Osteoblast (primary cell): ENCODE results near the gene CPHXL2. TPM values are rescaled to one million over a fixed set of nuclear protein-coding genes. Genes with fewer than 3 reads are reported as not detected.
A peak's percentile ranks its signal among the peaks of the same experiment; 100 is the strongest.

Source experiments
- DNase-seq: peaks from one replicate; pipeline ENCODE4 v3.0.0; 2011; ENCODE audit warnings: low spot score, mixed read lengths; ENCODE audit not compliant: insufficient read length; ENCODE audit errors: missing footprints
- H2AFZ ChIP-seq: 2 replicates; pipeline ENCODE4 v1.6.0; 2011; ENCODE audit warnings: mild to moderate bottlenecking, low read length
- H3K27ac ChIP-seq: 2 replicates; pipeline ENCODE4 v1.5.1; 2011; ENCODE audit warnings: mild to moderate bottlenecking, low read depth, low read length, moderate library complexity
- H3K27me3 ChIP-seq: 2 replicates; pipeline ENCODE4 v1.6.0; 2012; ENCODE audit warnings: mild to moderate bottlenecking, control low read depth, inconsistent platforms, low read length, moderate library complexity; ENCODE audit not compliant: insufficient read depth
- H3K36me3 ChIP-seq: 2 replicates; pipeline ENCODE4 v1.5.1; 2011; ENCODE audit warnings: mild to moderate bottlenecking, low read length, control low read depth, moderate library complexity; ENCODE audit not compliant: insufficient read depth
- H3K4me1 ChIP-seq: 2 replicates; pipeline ENCODE4 v1.5.1; 2011; ENCODE audit warnings: mild to moderate bottlenecking, low read length, control low read depth, moderate library complexity; ENCODE audit not compliant: insufficient read depth
- H3K4me2 ChIP-seq: 2 replicates; pipeline ENCODE4 v1.6.0; 2011; ENCODE audit warnings: mild to moderate bottlenecking, low read length; ENCODE audit not compliant: insufficient read depth
- H3K4me3 ChIP-seq: fragments of 200-600 bp; sonication (generic); 3 replicates; pipeline ENCODE4 v1.5.1; 2012; ENCODE audit warnings: mild to moderate bottlenecking, low read length, inconsistent platforms; ENCODE audit not compliant: insufficient read depth
- H3K79me2 ChIP-seq: 2 replicates; pipeline ENCODE4 v1.6.0; 2012; ENCODE audit warnings: mild to moderate bottlenecking, low read length, control low read depth, inconsistent platforms; ENCODE audit not compliant: insufficient read depth
- H3K9me3 ChIP-seq: 2 replicates; pipeline ENCODE4 v1.5.1; 2011; ENCODE audit warnings: low read depth, low read length, control low read depth
- H4K20me1 ChIP-seq: 2 replicates; pipeline ENCODE4 v1.6.0; 2012; ENCODE audit warnings: mild to moderate bottlenecking, low read length, control low read depth; ENCODE audit not compliant: insufficient read depth
- CTCF ChIP-seq: IDR thresholded peaks from 2 replicates; pipeline ENCODE4 v1.5.1; 2011; ENCODE audit warnings: mild to moderate bottlenecking, low read depth, low read length, moderate library complexity; ENCODE audit errors: extremely low read depth
- total RNA-seq: library from RNA; depleted of rRNA; stranded (reverse); fragments of >200 nt; gene quantifications from 2 replicates; pipeline ENCODE4 v1.2.3, GENCODE V29; 2012

CPHXL2 gene
- total RNA-seq, 1 donor = not detected

- Histone ChIP-seq H3K27me3 (no peaks in the 10 kb centered on the region), H3K4me3 (no peak overlapping the region), H3K4me2 (no peak overlapping the region), H3K9me3 (no peaks in the 10 kb centered on the region), H2AFZ (no peak overlapping the region), H4K20me1 (peaks cover 30% of the 10 kb centered on the region), H3K36me3 (peaks cover 46% of the 10 kb centered on the region), H3K79me2 (peaks cover 38% of the 10 kb centered on the region), H3K27ac (no peak overlapping the region), H3K4me1 (peaks cover 6% of the 10 kb centered on the region)
- no peak for TF ChIP-seq CTCF
- DNase-seq = no peak
Observed at GRCh38 chr16:75658175-75658574, 18.6 kb downstream of the CPHXL2 start.

- peaks cover 46% of the 10 kb centered on the region for H3K36me3 ChIP-seq
- H4K20me1 ChIP-seq = peaks cover 66% of the 10 kb centered on the region
- H3K27ac ChIP-seq = peak overlapping the region; percentile 64
Observed at GRCh38 chr16:75653922-75654321, 22.9 kb downstream of the CPHXL2 start.

DNA sequence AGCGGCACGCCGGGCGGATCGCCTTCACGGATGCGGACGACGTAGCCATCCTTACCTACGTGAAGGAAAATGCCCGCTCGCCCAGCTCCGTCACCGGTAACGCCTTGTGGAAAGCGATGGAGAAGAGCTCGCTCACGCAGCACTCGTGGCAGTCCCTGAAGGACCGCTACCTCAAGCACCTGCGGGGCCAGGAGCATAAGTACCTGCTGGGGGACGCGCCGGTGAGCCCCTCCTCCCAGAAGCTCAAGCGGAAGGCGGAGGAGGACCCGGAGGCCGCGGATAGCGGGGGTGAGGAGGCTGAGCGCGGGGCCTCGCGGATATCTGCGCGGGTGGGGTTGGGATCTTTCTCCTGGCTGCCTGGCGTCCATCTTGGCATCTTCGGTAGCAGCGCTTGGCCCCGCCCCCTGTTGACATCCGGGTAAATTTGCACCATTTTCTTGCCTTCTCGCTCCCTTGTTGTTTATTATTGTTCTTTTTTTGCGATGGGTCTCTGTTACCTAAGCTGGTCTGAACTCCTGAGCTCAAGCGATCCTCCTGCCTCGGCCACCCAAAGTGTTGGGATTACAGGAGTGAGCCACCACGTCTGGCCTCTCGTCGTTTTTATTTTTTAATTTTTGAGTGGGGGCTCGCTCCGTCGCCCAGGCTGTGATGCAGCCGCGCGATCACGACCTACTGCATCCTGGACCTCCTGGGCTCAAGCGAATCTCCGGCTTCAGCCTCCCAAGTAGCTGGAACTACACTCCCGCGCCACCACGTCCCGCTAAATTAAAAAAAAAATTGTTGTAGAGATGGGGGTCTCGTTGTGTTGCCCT lies 28.3 kb downstream of the CPHXL2 start:
- DNase-seq = peak; percentile 88
- H3K36me3 ChIP-seq = peaks cover 19% of the 10 kb centered on the region
- peaks cover 93% of the 10 kb centered on the region for H3K79me2 ChIP-seq
- peaks cover 34% of the 10 kb centered on the region for H3K4me1 ChIP-seq
- H3K27me3 ChIP-seq = no peaks in the 10 kb centered on the region
- peak overlapping the region; percentile 96 for H2AFZ ChIP-seq
- H3K4me3 ChIP-seq = peak overlapping the region; percentile 89
- peak overlapping the region; percentile 93 for H3K4me2 ChIP-seq
- peak overlapping the region; percentile 91 for H3K27ac ChIP-seq
- H4K20me1 ChIP-seq = peaks cover 53% of the 10 kb centered on the region
- no peak for TF ChIP-seq CTCF
- H3K9me3 ChIP-seq = no peaks in the 10 kb centered on the region

More at GRCh38 chr16:75653922-75654321, 22.9 kb downstream of the CPHXL2 start:
- Histone ChIP-seq H3K4me3 (no peak overlapping the region), H3K27me3 (no peaks in the 10 kb centered on the region), H3K4me2 (no peak overlapping the region), H3K79me2 (peaks cover 79% of the 10 kb centered on the region), H2AFZ (no peak overlapping the region), H3K4me1 (peaks cover 28% of the 10 kb centered on the region), H3K9me3 (no peaks in the 10 kb centered on the region)
- TF ChIP-seq CTCF = no peak
- no peak for DNase-seq

GRCh38 chr16:75647492-75648264 lies 29.1 kb downstream of the CPHXL2 start, which contains the start of the genes KARS1 and TERF2IP:
TSS of gene KARS1 (minus strand) at chr16:75647665. CDS start at chr16:75647639, 26 bp downstream.
TSS of gene TERF2IP (plus strand) at chr16:75647773. CDS start at chr16:75647883, 110 bp downstream.
- Histone ChIP-seq H4K20me1 (peaks cover 45% of the 10 kb centered on the region), H3K79me2 (peaks cover 93% of the 10 kb centered on the region), H3K4me2 (peak within 1 kb of the TSS; percentile 93), H3K36me3 (peaks cover 22% of the 10 kb centered on the region), H3K4me1 (peaks cover 28% of the 10 kb centered on the region), H3K27ac (peak within 1 kb of the TSS; percentile 91), H3K27me3 (no peaks in the 10 kb centered on the region), H2AFZ (peak within 1 kb of the TSS; percentile 96), H3K4me3 (peak within 1 kb of the TSS; percentile 89), H3K9me3 (no peaks in the 10 kb centered on the region)
- DNase-seq = peak; percentile 96
- TF ChIP-seq CTCF = no peak
